HG03460 (cell line): ENCODE data around the gene SNRPD2.

Source experiments
- ATAC-seq: cut with Tn5 transposase; IDR thresholded peaks from one replicate; pipeline ENCODE4 v1.9.1; 2021; ENCODE audit not compliant: unreplicated experiment

SNRPD2 gene

GRCh38 chr19:45660636-45661035, 31.1 kb downstream of the SNRPD2 start:
- ATAC-seq, result no peak

DNA sequence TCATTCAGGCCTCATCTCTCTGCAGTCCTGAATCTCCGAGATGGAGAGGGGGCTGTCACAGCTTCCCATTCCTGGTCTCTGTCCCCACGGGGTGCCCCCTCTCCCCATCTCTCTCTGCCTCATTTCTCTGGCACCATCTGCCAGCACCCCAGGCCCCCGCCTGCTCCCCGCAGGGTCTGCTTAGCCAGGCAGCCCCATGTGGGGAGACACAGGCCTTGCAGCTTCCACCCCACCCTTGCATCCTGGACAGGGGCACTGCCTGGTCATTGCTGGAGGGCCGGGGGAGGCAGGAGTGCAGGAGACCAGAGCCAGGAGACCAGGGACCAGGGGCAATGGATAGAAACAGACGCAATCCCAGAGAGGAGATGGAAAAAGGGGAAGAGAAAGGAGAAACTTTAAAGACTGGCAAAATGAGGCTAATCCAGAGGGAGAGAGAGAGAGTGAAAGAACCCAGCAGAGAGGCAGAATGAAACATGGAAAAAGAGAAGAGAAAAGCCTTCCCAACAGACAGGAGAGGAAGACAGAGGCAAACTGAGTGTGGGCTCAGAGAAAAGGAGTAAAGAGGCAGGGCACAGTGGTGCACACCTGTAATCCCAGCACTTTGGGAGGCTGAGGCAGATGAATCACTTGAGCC, 32.5 kb downstream of the SNRPD2 start:
- no peak for ATAC-seq

DNA sequence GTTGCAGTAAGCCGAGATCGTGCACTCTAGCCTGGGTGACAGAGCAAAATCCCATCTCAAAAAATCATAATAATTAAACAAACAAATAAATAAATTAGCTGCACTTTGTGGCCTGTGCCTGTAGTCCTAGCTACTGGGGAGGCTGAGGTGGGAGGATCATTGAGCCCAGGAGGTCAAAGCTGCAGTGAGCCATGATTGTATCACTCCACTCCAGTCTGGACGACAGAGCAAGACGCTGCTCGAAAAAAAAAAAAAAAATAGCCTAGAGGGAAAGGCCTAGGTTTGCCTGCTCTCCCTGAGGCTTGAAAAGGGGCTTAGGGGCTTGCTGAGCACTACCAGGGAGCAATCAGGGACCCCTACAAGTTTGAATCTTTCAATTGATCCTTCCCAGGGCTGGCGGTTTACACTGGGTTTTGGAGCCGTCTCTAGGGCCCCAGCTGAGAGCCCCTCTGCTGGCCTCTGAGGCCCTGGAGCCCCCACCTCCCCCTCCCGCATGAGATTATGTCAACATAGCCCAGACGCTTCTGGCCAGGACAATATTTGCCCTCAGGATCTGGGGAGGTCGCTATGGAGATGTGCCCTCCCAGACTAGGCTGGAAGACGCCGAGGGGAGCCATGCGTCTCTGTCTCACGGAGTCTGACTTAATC, 34.1 kb downstream of the SNRPD2 start:
- no peak for ATAC-seq

DNA sequence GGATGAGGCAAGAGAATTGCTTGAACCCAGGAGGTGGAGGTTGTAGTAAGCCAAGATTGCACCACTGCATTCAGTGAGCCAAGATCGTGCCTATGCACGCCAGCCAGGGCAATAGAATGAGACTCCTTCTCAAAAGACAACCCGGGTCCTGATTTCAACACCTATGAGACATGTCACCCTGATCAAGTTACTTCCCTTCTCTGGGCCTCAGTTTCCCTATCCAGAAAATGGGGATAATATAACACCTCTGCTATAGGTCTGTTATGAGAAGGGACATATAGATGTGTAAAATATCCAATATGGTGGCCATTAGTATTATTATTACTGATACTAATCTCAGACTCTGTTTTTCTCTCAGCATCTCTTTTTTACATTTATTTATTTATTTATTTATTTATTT, 36.7 kb downstream of the SNRPD2 start:
- no peak for ATAC-seq

- ATAC-seq, result no peak
These were observed 38.1 kb downstream of the SNRPD2 start for GRCh38 chr19:45653634-45654033.

- no peak for ATAC-seq
These were observed 41.0 kb downstream of the SNRPD2 start for GRCh38 chr19:45650722-45651121.

GRCh38 chr19:45646345-45646698, 45.4 kb downstream of the SNRPD2 start:
- no peak for ATAC-seq

GRCh38 chr19:45645631-45646344, 46.0 kb downstream of the SNRPD2 start:
- peak; percentile 31 for ATAC-seq

- ATAC-seq, result no peak
These were observed 46.6 kb downstream of the SNRPD2 start for GRCh38 chr19:45645068-45645630.

DNA sequence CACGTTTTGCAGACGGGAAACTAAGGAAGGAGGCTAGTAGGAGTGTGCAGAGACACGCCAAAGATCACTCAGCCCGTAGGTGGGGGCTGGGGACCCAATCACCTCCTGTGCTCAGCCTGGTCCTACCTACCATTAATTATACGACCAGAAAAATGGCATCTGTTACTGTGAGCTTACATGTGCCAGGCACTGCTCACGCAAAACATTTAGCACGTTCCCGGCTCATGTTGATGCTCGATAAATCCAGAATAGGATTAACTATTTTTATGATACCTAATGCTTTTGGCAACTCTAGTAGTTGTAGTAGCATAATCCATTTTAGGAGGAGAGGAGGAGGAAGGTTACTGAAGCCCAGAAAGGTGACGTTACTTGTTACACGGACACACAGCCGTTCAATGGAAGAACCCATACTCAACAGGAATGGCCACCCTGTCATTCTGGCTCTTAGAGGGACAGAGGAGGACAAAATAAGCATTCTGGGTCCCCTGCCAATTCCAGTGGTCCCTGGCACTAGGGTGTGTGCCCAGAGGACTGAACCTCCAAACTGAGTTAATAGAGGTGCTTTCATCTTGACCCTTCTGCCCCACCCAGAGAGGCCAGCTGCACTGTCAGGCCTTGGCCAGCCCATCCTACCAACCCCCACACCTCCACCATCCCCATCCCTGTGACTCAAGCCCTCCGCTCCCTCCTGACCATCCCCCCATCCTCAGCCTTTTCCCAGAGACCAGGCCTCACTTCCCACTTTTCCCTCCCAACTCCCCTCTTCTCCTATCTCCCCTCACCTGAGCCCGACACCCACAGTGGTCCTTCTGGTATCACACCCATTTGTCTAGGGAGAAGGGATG, 47.6 kb downstream of the SNRPD2 start:
- ATAC-seq, result no peak

GRCh38 chr19:45643024-45643926, 48.5 kb downstream of the SNRPD2 start:
- no peak for ATAC-seq

DNA sequence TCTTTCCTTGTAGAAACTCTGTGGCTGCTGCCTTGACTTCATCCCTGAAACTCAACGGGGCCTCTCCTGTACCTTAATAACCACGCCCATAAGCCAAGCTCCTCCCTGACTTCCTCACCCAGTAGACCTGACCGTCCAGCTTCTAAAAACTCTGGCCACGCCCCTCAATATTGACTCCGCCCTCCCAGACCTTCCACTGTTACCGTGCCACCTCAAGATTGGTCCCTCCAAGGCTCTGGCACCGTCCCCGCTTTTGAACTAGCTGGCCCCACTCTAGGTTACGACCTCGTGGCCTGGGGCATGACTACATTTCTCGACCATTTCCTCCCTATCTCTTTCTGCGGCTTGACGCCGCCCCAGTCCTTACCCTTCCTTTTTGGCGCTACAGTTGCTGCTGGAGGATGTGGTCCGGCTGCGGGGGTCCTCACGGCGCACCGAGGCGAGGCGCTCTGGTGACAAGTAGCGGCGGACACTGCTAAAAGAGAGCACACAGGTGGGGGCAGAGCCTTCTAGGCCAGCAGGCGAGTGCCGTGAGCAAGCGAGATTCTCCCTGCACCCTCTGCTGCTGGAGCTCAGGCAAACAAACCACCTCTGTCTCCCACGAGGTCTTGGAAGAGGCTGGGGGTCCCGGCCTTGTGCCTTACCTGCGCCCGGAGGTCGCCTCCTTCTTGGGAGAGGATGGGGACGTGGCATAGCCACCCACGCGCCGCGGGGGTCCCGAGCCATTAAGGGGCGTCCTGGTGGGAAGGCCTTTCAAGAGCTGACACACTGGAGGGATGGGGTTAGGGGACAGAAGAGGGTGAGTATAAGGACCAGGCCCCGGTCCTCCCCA, 50.3 kb downstream of the SNRPD2 start:
- ATAC-seq, result no peak

GRCh38 chr19:45640849-45641273, 50.9 kb downstream of the SNRPD2 start:
- no peak for ATAC-seq

DNA sequence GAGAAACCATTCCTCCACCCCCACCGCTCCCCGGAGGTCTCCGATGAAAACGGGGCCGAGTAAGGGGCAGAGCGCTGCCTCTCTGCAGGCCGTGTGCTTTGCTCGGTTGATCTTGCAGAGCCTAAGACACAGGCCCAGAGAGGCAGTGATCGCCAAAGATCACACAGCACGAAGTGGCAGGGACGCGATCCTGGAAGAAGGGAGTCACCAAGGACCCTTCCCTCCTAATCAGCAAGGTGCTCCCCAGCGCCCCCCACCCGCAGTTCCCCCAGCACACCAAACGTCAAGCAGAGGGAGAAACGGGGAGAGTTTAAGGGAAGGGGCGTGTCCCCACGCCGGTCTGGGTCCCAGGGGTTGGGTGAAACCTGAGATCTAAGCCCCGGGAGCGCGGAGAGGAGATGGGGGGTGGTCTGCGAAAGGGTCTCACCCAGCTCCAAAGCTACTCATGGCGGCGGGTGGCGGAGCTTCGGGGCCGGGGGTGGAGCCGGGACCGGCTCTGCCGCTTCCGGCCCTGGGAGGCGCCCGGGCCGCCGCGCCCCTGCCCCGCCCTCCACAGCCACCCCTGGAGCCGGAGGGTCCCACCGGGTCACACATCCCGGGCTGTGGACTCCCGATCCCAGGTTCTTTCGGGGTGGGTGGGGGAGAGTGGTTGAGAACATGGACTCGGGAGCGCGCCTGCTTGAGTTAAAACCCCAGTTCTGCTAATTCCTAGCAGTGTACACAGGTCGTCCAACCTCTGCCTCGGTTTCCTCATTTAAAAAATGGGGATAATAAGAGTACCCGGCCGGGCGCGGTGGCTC, 52.6 kb downstream of the SNRPD2 start, which contains the start of gene EML2:
Gene EML2, minus strand, starts transcription at position 468 of the 800 bp plus-strand sequence. Its CDS starts 21 bp downstream, at position 447.
- ATAC-seq, result no peak

DNA sequence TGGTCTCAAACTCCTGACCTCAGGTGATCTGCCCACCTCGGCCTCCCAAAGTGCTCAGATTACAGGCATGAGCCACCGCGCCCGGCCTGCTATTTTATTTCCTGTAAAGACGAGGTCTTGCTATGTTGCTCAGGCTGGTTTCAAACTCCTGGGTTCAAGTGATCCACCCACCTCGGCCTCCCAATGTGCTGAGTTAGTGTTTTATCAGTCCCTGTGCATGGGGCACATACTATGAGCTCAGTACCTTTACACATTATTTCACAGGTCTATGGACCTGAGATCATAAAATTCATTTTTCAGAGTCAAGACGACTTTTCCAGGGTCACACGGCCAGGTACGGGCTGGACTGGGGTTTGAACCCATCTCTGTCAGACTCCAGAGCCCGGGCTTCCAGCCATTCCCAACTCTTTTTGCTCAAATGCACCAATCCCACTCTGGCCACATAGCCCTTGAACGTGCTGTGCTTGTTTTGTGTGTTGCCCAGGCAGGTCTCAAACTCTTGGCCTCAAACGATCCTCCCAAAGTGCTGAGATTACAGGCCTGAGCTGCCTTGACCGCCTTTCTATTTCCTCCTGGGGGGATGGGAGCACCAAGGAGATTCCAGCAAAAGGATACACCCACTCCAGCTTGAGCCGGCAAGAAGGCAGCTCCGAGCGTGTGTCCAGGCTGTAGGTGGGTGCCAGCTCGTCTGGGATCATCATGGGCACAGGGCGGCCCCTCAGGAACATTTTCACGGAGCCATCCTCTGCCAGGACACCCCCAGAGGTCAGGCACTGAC, 53.7 kb downstream of the SNRPD2 start:
- no peak for ATAC-seq
